Lower leg skin (tissue), 3 donors: ENCODE data around the gene SETDB2.

Experiments used
- CTCF ChIP-seq, 3 donors: fragments of 450-650 bp; IDR thresholded peaks; one replicate each; pipeline ENCODE4 v1.5.1; 2016; ENCODE audit warnings: antibody characterized with exemption in 3 of 3, mild to moderate bottlenecking in 3 of 3, moderate library complexity in 2 of 3
- POLR2A ChIP-seq, 2 donors: fragments of 450-650 bp; IDR thresholded peaks; one replicate each; pipeline ENCODE4 v1.6.1; 2016 to 2017; ENCODE audit warnings: antibody characterized with exemption in 2 of 2, mild to moderate bottlenecking in 1 of 2, moderate library complexity in 1 of 2

- TF ChIP-seq CTCF (IDR thresholded peaks at IDR 0.05), result no peak
- no peak for TF ChIP-seq POLR2A (IDR thresholded peaks at IDR 0.05)
Observed at GRCh38 chr13:49524740-49525501, 80.8 kb downstream of the SETDB2 start.
